Measurements from ENCODE around the gene DNM1L. TPM values are rescaled to one million over a fixed set of nuclear protein-coding genes. Genes with fewer than 3 reads are reported as not detected.

DNM1L gene
- polyA plus RNA-seq, 1 experiment = 68.2 TPM

- POLR2A ChIA-PET = no interaction called here
- no peak overlapping the region for H3K27ac ChIP-seq (ENCODE audit: low read depth, low read length)
- no peak overlapping the region for H3K4me3 ChIP-seq (ENCODE audit: low read depth, low read length)
- H3K27me3 ChIP-seq (ENCODE audit: control insufficient read depth, insufficient read depth, low read length) = no peaks in the 10 kb centered on the region
- TF ChIP-seq CTCF (IDR thresholded peaks at IDR 0.05; ENCODE audit: low read depth, low read length) = no peak
- DNase-seq (ENCODE audit: low read depth, low spot score) = no peak
- no peaks in the 10 kb centered on the region for H3K9me3 ChIP-seq (ENCODE audit: control insufficient read depth, insufficient read depth, low read length)
- CTCF ChIA-PET = interaction anchor here (1.4 kb wide), 1 partner anchor 20 kb away, joined by 6 read pairs; the partner anchor contains the start of gene YARS2
Observed at GRCh38 chr12:32736445-32736844, 57.3 kb downstream of the DNM1L start.

GRCh38 chr12:32737715-32738114 is 58.6 kb downstream of the DNM1L start:
- no peak for TF ChIP-seq CTCF (IDR thresholded peaks at IDR 0.05; ENCODE audit: low read depth, low read length)
- CTCF ChIA-PET = interaction anchor here (1.4 kb wide), 1 partner anchor 18 kb away, joined by 6 read pairs; the partner anchor contains the start of gene YARS2

GRCh38 chr12:32739279-32739678 is 60.2 kb downstream of the DNM1L start:
- ChIA-PET POLR2A (no interaction called here), CTCF (no interaction called here)
- Histone ChIP-seq H3K27ac (ENCODE audit: low read depth, low read length) (no peak overlapping the region), H3K9me3 (ENCODE audit: control insufficient read depth, insufficient read depth, low read length) (no peaks in the 10 kb centered on the region), H3K27me3 (ENCODE audit: control insufficient read depth, insufficient read depth, low read length) (no peaks in the 10 kb centered on the region), H3K4me3 (ENCODE audit: low read depth, low read length) (no peak overlapping the region)
- no peak for TF ChIP-seq CTCF (IDR thresholded peaks at IDR 0.05; ENCODE audit: low read depth, low read length)
- no peak for DNase-seq (ENCODE audit: low read depth, low spot score)

More at GRCh38 chr12:32737715-32738114, 58.6 kb downstream of the DNM1L start:
- Histone ChIP-seq H3K4me3 (ENCODE audit: low read depth, low read length) (no peak overlapping the region), H3K27ac (ENCODE audit: low read depth, low read length) (no peak overlapping the region), H3K27me3 (ENCODE audit: control insufficient read depth, insufficient read depth, low read length) (no peaks in the 10 kb centered on the region), H3K9me3 (ENCODE audit: control insufficient read depth, insufficient read depth, low read length) (no peaks in the 10 kb centered on the region)
- POLR2A ChIA-PET = no interaction called here
- no peak for DNase-seq (ENCODE audit: low read depth, low spot score)

- DNase-seq (ENCODE audit: low read depth, low spot score) = no peak
- Histone ChIP-seq H3K9me3 (ENCODE audit: control insufficient read depth, insufficient read depth, low read length) (no peaks in the 10 kb centered on the region), H3K27ac (ENCODE audit: low read depth, low read length) (no peak overlapping the region), H3K27me3 (ENCODE audit: control insufficient read depth, insufficient read depth, low read length) (no peaks in the 10 kb centered on the region), H3K4me3 (ENCODE audit: low read depth, low read length) (no peak overlapping the region)
- CTCF ChIA-PET = interaction anchor here (1.2 kb wide), 1 partner anchor 14 kb away, joined by 6 read pairs; the partner anchor contains the start of gene YARS2
- POLR2A ChIA-PET = no interaction called here
- no peak for TF ChIP-seq CTCF (IDR thresholded peaks at IDR 0.05; ENCODE audit: low read depth, low read length)
Observed at GRCh38 chr12:32742133-32742532, 63.0 kb downstream of the DNM1L start.

GRCh38 chr12:32743264-32743663 is 64.2 kb downstream of the DNM1L start:
- no peaks in the 10 kb centered on the region for H3K27me3 ChIP-seq (ENCODE audit: control insufficient read depth, insufficient read depth, low read length)
- no peak for TF ChIP-seq CTCF (IDR thresholded peaks at IDR 0.05; ENCODE audit: low read depth, low read length)
- no peaks in the 10 kb centered on the region for H3K9me3 ChIP-seq (ENCODE audit: control insufficient read depth, insufficient read depth, low read length)
- H3K27ac ChIP-seq (ENCODE audit: low read depth, low read length) = no peak overlapping the region
- H3K4me3 ChIP-seq (ENCODE audit: low read depth, low read length) = no peak overlapping the region
- no peak for DNase-seq (ENCODE audit: low read depth, low spot score)
- CTCF ChIA-PET = interaction anchor here (0.6 to 3.9 kb wide), 3 partner anchors 12 to 1152 kb away, joined by 3 to 16 read pairs (median 6); partner anchors contain the start of gene YARS2
- POLR2A ChIA-PET = no interaction called here
